H1 (cell line): ENCODE results near the gene KRTAP3-2.

Experiments
- FOSL1 ChIP-seq: IDR thresholded peaks from 2 replicates; pipeline ENCODE4 v1.6.1; 2011; ENCODE audit warnings: mild to moderate bottlenecking, low read depth, low read length, moderate library complexity; ENCODE audit not compliant: insufficient read depth
- GTF2F1 ChIP-seq: IDR thresholded peaks from 2 replicates; pipeline ENCODE4 v1.6.1; 2012; ENCODE audit warnings: low read depth, low read length, improper control_type of control experiment, borderline replicate concordance
- JUN ChIP-seq: IDR thresholded peaks from 2 replicates; pipeline ENCODE4 v1.6.1; 2011; ENCODE audit warnings: low read depth, mild to moderate bottlenecking, improper control_type of control experiment, low read length
- RNF2 ChIP-seq: fragments of 200-900, 300-1000 bp; sonication (generic); IDR thresholded peaks from 2 replicates; pipeline ENCODE4 v1.7.1; 2016; ENCODE audit warnings: borderline replicate concordance, low read depth, mild to moderate bottlenecking, antibody characterized with exemption, low read length; ENCODE audit not compliant: poor library complexity, severe bottlenecking; ENCODE audit errors: missing control alignments
- SIN3A ChIP-seq, 2 experiments: IDR thresholded peaks in 1 of 2; conservative IDR thresholded peaks in 1 of 2; 2 replicates each; pipeline ENCODE4 v1.6.1; 2011 to 2012; ENCODE audit warnings: low read length in 2 of 2, improper control_type of control experiment in 1 of 2, low read depth in 1 of 2, mild to moderate bottlenecking in 1 of 2
- SP2 ChIP-seq: IDR thresholded peaks from 2 replicates; pipeline ENCODE4 v1.6.1; 2012; ENCODE audit warnings: mild to moderate bottlenecking, low read length, inconsistent platforms
- ZNF274 ChIP-seq: IDR thresholded peaks from 2 replicates; pipeline ENCODE4 v1.7.0; 2012; ENCODE audit warnings: low read length, borderline replicate concordance; ENCODE audit errors: extremely low read depth
- TF ChIP-seq, protein P1 (sequence below), 3 experiments: IDR thresholded peaks; 1 replicate in 2 of 3; 2 replicates in 1 of 3; pipeline versions ENCODE4 v1.5.1 to v1.6.1; 2011; ENCODE audit warnings: low read length in 3 of 3, mild to moderate bottlenecking in 3 of 3, inconsistent platforms in 2 of 3, low read depth in 1 of 3, moderate library complexity in 1 of 3; ENCODE audit not compliant: insufficient read depth in 1 of 3; ENCODE audit errors: control extremely low read depth in 1 of 3
- TF ChIP-seq, protein P2 (sequence below): IDR thresholded peaks from 2 replicates; pipeline ENCODE4 v1.6.1; 2011; ENCODE audit warnings: low read depth, mild to moderate bottlenecking, low read length; ENCODE audit not compliant: insufficient read depth
- TF ChIP-seq, protein P3 (sequence below): IDR thresholded peaks from 2 replicates; pipeline ENCODE4 v1.6.1; 2012; ENCODE audit warnings: inconsistent platforms

DNA sequence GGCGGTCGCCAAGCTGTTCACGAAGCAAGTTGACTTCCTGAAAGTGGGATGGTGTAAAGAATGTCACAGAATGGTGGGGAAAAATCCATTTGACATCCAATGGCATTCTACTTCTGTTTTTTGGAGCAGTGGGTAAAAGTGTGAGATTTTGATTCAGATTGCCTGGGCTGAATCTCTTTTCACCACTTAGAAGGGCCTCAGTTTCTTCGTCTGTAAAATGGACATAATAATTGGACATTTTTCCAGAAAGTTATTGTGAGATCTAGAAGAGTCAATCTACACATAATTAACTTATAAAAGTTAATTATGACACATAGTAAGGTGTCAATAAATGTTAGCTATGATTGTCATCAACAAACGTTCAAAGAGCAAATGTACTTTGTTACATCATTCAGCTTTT is 18.6 kb downstream of the KRTAP3-2 start:
- TF ChIP-seq, protein P1, sequence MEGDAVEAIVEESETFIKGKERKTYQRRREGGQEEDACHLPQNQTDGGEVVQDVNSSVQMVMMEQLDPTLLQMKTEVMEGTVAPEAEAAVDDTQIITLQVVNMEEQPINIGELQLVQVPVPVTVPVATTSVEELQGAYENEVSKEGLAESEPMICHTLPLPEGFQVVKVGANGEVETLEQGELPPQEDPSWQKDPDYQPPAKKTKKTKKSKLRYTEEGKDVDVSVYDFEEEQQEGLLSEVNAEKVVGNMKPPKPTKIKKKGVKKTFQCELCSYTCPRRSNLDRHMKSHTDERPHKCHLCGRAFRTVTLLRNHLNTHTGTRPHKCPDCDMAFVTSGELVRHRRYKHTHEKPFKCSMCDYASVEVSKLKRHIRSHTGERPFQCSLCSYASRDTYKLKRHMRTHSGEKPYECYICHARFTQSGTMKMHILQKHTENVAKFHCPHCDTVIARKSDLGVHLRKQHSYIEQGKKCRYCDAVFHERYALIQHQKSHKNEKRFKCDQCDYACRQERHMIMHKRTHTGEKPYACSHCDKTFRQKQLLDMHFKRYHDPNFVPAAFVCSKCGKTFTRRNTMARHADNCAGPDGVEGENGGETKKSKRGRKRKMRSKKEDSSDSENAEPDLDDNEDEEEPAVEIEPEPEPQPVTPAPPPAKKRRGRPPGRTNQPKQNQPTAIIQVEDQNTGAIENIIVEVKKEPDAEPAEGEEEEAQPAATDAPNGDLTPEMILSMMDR (IDR thresholded peaks at IDR 0.05; ENCODE audit: control extremely low read depth in 1 of 3, insufficient read depth in 1 of 3, low read depth in 1 of 3, low read length in 3 of 3), result no peak
- TF ChIP-seq, protein P2, sequence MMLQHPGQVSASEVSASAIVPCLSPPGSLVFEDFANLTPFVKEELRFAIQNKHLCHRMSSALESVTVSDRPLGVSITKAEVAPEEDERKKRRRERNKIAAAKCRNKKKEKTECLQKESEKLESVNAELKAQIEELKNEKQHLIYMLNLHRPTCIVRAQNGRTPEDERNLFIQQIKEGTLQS, result no peak
- TF ChIP-seq RNF2 (no peak), JUN (no peak), SP2 (no peak), ZNF274 (no peak), FOSL1 (no peak), GTF2F1 (no peak), SIN3A (conservative IDR thresholded peaks at IDR 0.05 in 1 of 2, IDR thresholded peaks at IDR 0.05 in 1 of 2; ENCODE audit: low read depth in 1 of 2, low read length in 2 of 2) (no peak)
- TF ChIP-seq, protein P3, sequence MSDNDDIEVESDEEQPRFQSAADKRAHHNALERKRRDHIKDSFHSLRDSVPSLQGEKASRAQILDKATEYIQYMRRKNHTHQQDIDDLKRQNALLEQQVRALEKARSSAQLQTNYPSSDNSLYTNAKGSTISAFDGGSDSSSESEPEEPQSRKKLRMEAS, result no peak
